SK-N-DZ (cell line): ENCODE measurements around the gene IL9.
A peak's percentile ranks its signal among the peaks of the same experiment; 100 is the strongest.

Experiments
- DNase-seq: peaks from one replicate; pipeline ENCODE4 v3.0.0-alpha.2; 2015; ENCODE audit warnings: low spot score

Gene IL9

DNA sequence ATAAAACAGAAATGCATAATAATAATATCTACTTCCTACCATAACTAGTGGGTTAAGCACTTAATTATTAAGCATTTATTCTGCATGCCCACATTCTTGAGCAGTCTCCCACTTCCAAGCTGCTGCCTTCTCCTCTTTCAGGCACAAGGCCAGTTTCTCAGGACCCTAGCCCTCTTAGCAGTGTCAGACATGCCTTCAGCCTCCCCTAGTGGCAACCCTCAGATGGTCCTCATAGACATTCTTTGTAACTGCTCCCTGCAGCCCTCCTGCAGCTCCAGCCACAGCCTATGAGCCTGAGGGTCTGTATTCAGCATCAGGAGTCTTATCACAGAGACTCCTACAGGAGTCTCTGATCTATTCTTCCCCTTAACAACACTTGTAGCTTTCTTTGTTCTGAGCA lies 3.9 kb downstream of the IL9 start:
- DNase-seq = no peak

DNA sequence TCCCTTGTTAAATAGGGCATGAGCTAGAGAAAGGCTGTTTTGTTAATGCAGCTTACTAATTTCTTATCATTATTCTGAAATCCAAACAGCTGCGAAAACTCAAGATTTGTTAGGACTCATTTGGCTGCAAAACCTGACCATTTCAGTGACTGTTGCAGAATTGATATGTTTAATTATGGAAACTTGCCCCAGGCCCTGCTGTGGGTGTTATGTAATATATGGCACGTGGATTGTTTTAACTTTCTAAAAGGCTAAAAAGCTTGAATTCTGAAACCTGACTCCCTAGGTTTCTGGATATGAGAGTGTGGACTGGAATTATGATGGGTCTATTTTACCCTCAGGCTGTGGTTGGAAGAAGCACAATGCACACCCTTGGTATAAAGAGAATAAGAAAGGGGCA lies 4.4 kb downstream of the IL9 start:
- DNase-seq = no peak

DNA sequence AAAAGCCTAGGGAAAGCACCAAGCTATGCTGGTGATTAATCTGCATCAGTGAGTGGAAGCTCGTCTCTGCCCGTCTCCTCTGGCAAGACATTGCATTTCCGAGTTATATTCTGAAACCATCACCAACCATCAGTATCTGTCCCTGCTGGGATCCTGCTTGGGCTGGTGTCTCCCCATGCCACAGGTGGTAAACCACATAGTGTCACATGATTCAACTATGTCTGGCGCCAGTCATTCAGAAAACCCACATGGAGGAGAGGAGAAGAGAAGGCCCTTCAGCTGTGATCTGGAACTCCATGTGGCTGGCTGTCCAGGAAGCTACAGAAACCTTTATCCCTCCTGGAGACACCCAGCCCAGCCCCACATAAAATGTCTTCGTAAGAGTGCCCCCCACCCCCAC lies 4.8 kb downstream of the IL9 start:
- no peak for DNase-seq

DNA sequence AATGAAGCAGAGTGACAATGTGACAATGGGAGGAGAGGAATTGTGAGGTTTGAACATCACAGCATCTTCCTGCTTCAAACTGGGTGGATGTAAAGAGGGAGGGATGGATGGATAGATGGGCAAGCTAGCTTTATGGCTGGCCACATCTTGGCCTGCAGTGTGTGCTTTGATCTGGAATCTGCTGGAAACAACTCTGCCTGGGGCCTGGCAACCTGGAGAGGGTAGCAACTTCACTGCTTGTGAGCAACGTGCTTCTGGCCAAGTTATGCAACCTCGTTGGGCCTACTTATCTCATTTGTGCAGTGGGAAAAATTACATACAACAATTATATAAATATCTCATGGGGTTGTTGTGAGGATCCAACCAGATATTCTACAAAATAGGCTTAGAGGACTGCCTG lies 5.3 kb downstream of the IL9 start:
- DNase-seq = no peak

DNA sequence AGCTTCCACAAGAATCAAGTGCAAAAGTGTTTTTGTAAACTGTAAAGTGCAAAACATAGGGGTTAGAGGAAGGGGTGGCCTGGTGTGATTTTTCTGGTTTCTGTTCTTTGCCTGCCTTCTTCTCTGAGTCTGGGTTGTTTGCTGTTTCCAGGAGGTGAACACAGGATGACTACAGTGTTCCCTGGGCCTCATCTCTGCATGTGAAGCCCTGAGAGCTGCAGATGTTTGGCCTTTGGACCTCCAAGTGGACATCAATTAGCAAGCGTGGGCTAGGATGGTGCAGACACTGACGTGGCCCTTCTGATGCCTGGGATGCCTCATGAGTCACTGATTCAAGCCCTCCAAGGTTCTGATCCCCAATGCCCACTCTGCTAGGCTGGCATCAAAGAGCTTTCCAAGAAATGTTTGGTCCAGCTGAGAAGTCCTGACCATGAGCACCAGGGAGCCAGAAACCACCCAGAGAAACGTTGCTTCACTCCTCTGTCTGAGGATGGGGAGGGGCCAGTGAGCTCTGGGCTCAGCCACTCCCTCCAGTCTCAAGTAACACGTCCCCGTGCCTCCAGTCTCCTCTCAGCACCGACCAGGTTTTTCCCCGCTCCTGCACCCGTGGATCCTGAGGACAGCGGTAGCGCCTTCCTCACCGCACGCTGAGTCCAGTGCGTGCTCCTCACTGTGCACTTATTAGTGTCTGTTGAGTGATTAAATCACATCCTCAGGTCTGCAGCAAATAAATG lies 7.6 kb downstream of the IL9 start:
- DNase-seq = peak; percentile 7

DNA sequence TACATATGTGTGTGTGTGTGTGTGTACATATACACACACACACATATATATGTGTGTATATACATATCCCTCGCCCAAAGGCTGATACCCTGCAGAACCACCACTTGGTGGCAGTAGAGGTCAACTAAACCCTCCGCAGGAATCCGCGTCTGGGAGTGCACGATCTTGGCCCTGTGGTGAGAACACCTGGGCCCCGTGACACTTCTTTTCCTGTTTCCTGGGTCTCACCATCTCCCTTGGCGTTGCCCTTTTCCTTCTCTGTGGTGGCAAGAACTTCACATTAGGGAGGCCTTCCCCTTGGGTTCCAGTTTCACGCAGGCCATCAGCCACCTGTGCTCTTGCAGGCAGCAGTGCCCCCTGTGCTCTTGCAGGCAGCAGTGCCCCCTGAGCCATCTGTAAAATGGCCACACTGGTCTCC lies 8.2 kb downstream of the IL9 start:
- peak; percentile 67 for DNase-seq

DNA sequence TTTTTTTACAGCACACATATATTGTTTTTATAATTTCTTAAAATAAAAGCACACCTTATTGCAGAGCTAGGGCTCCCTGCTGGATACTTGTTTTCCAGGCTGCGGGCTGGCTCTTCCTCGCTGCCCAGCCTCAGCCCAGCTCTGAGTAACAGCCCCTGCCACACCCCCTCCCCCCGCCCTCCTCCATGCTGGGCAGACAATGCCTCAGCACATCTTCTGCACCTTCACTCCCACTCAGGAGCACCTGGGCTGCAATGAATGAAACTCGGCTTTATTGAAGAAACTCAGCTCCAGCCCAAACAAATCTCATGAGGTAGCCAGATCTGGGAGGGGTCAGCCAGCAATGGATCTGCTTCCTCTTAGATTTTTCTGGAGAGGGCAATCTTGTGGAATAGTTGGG lies 9.5 kb downstream of the IL9 start:
- no peak for DNase-seq

DNA sequence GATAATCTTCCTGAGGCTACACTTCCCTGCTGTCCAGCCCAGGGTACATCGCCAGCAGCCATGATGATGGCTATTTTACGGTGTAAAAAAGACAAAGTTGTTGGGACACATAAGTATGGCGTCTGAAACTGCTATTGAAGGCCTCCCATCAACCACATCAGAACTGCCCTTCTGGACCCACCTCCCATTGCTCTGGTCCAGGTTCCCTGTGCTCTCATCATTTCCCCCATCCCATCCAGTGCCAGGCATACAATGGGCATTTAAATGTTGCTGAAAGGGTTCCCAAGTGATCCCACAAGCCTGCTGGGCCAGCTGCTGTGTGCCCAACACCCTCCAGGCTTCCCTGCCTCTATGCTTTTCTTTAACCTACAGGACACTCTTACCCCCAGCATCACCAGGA lies 10.6 kb downstream of the IL9 start:
- DNase-seq = no peak

DNA sequence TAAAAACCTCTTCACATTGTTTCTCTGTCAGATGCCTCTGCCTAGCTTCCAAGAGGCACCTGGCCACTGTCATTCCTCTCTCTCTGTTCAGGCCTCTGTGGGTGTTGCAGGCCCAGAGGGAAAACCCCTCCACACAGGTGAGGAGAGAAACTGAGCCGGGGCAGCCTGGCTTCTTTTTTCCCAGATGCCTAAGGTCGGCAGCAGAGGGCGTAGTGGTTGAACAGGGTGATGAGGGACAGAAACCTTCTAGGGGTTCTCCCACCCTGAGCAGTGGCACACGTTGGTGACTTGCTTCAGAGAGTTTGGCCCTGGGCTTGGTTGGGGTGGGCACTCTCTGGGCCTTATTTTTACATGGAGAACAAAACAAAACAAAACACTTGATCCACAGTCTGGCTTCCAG lies 12.2 kb downstream of the IL9 start:
- no peak for DNase-seq

DNA sequence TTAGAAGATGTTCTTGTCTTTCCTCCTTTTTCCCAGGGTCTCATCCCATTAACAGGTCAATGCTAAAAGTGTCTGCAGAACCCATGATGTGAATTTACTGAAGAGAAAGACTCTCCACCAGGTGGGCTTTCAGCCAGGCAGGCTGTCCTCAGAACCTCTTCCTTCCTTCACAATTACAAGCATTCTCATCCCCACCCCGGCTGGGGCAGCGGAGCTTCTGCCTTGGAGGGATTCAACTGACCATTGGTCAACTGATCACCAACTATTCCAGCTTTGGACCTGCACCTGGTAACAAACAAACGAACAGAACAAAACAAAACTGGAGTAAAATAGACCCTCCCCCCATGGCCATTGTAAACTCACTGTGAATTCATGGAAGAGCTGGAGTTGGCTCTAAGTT lies 12.6 kb downstream of the IL9 start:
- DNase-seq = no peak

DNA sequence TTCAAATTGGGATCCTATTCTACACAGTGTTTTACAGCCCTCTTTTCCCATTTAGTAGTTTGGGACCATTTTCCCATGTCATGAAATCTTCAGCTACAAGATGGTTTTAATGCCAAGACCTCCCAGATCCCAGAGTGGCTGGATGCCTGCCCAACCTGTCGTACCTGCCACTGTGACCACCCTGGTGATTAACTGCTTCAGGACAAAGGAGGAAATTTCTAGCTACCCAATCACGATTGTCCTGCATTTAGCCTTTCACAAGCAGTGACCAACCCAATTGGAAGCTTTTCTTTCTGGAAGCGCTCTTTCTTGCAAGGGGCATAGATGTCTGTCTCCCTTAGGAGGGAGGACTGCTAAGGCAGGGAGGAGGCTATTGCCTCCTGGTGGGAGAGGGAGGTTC lies 13.8 kb downstream of the IL9 start:
- no peak for DNase-seq

DNA sequence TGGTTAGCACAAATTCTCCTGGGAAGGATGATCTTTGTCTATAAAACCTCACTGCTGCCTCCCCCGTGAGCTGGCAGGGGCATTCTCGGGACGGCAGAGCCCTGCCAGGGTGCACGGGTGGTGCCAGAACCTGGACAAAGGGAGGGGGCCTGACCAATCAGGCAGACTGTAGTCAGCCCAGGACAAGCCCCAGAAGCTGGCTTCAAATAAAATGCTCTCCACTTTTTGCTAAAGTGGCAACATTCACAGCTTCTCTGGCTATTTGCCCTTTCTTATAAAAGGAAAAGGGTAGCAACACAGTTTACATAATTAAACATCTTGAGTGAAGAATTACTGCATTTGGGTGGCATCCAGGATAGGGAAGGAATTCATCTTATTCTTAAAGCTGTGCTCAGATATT lies 14.4 kb downstream of the IL9 start:
- DNase-seq = no peak

DNA sequence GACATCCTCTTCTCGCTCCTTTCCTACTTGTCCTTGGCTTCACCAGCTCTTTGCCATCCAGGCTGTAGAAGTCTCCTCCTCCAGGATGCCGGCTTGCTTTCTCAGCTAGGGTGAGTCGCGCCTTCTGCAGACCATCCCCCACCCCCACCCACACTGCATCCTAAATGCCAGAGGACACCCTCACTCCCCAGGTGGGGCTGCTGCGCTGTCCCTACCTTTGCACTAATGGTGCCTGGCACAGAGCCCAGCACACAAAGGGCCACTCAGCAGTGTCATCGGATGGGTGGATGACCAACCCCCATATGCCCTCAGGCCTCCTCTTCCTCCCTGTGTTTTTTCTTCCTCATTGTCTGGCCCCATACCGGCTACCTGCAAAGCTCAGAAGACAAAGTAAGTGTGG lies 14.8 kb downstream of the IL9 start:
- no peak for DNase-seq

DNA sequence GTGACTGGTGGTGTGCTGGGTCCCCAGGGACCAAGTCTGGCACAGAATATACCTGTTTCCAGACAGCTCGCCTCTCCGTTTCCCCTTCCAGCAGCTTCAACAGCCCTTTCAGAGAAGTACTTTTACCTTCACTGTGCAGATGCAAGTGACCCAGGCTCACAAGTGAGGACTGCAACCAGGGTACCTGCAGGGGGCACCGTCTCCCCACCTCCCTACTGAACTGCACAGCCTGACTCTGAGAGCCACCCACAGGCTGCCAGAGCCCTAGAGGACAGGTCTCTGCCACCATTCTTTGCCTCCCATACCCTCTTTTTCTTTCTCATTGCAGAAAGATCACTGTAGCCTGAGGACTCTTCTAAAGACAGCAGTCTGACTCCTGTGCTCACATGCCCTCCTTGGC lies 15.4 kb downstream of the IL9 start:
- DNase-seq = no peak

DNA sequence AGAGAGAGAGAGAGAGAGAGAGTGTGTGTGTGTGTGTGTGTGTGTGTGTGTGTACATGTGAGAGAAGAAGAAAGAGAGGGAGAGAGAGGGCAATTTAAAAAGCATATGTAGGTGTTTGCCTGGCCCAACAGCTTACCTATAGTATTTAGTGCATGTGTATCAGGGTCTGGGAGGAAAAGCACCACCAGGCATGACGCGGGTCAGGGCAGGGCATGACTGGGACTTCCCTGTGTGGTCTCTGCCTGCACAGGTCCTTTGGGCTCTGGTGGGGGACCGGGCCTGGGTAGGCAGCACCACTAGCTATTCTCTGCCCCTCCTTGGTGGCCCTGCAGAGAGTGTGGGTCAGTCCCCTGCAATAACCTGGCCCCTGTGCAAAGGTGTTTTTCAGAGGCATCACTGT lies 16.1 kb downstream of the IL9 start:
- no peak for DNase-seq

DNA sequence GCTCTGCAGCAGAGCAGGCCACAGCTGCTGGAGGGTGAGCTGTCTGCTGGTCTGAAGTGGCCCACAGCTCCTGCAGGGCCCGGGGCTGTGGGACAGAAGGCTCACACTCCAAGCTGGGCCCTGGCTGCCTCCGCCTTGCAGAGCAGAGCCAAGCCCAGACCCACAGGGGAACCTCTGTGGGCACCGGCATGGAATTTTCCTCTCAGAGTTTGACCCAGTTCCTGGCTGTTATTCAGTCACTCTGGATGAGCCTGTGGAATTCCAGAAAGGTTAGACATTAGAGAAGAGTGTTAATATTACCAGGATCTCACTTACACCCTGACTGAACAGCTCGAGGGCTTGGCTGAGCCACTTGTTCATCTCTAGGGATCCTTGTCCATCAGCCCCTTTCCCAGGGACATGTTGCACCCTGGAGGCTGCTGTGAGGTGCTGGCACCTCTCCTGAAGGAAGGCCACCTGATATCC lies 17.5 kb downstream of the IL9 start:
- no peak for DNase-seq

DNA sequence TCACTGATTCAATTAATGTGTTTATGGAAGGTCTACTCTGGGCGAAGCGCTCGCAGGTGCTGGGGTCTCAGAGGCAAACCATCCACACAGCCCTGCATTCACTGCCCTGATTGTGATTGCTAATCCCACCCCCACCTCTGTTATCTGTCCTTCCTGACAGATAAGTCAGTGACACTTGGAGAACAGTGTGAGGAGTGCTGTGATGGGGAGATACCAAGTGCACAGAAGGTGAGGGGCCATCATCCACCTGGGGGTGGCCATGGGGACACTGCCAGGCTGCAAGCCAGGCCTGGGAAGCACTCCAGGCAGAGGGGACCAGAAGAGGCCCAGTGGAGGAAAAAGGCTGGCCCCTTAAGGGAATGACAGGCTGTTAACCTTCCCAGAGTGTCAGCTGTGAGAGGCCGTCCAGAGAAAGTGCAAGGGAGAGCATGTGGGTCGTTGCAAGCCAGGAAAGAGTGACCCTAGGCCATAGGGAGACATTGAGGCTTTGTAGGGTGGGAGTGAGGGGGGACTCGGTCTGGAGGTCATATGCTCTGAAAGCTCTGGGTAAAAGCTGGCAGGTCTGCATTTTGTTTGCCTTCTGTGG lies 18.0 kb downstream of the IL9 start:
- no peak for DNase-seq

DNA sequence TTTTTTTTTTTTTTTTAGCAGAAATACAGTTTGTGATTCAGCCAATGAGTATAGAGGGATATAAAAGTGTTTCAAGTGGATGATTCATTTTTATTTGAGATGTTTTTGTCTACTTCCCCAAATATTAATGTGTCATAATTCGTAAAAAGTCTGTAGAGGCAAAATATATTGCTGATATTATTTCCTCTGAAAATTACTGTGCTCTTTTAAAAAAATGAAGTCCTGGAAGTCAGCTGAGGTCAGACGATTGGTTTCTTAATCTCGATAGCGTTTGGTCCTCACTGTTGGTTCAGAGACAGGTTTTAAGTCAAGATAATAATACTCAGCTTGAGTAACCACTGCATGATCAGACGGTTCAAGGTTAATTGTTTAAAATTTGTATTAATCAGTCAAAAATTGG lies 19.5 kb downstream of the IL9 start:
- no peak for DNase-seq

DNA sequence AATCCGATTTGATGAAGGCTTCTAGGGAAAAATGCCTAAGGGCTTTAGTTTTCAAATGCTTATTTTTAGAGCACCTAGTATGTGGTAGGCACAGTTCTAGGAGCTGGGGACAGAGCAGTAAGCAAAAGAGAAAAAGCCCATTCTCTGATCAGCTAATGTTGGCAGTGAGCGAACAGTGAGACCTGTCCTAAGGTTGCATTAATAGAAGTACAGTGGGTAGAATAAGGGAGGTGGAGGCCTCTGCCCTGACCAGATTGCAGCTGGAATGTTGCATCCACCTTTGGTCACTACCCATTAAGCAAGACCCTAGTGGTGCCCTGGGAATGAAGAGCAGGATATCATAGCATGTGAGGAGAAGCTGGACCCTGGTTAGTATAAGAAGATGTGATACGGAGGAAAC lies 20.1 kb downstream of the IL9 start:
- DNase-seq = no peak

DNA sequence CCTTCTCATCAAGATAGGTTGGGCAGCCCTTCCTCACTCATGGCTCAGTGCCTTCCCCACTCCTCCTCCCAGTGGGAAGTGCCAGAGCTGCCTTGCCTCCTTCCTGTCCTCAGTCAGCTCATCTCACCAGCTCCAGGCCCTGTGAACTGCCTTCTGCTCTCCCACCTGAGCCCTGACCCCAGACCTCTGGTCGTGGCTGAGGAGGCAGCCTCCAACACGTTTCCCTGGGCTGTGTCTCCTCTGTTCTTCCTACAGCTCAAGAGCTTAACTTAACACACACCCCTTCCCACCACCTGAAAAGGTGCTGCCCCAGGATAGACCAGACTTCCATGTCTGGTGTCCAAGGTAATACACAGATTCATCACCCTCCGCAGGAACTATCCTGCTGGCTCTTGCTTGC lies 21.2 kb downstream of the IL9 start:
- no peak for DNase-seq

DNA sequence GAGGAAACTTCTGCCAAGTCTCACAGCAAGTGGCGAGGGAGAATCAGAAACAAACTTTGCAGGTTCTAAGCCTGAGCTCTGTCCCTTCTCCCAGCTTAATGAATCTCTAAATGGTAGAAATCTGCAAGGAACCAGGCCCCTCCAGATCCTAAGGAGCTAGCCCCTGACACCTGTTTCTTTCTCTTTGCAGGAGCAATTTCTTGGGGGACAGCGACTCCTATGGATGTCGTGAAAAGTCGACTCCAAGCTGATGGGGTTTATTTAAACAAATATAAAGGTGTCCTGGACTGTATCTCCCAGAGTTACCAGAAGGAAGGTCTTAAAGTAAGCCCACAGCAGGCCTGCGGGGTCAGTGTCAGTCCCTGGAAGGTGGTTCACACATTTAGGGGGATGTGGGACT lies 21.8 kb downstream of the IL9 start:
- no peak for DNase-seq

DNA sequence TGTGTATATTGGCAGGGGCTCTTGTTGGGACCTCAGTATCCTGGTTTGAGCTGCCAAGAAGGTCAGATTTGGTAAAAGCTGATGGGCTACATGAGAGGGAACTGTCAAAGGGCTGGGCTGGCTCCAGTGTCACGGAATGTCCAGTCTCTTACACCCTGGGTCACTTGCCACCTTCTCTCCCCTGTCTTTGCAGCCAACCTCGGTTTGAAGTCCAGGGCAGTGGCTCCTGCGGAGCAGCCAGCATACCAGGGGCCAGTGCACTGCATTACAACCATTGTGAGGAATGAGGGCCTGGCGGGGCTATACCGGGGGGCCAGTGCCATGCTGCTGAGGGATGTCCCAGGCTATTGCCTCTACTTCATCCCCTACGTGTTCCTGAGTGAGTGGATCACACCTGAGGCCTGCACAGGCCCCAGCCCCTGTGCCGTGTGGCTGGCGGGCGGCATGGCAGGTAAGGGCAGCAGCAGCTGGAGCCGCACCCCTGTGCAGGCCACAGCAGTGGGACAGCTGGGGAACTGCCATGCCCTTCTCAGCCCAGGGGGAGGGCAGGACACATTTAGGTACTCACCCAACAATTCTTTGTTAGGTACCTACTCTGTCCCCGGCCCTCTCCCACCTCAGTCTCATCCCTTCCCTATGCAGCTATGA lies 24.2 kb downstream of the IL9 start:
- no peak for DNase-seq

DNA sequence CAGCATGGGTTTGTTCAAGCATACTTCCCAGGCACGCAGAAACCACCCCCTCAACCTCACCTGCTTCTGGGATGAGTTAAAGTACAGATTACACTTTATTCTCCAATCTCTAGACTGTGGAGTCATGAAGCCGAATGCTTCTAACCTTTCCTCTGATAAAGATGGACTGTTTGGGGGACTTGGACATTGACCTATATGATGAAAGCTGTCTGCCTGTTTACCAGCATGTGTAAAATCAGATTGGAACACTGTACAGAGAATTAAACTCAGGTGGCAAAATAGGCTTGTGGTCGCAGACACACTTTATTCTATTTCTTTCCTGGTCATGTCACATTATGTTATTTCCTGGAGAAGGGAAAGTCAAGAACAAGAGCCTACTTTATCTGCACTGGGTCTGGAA lies 25.7 kb downstream of the IL9 start:
- no peak for DNase-seq
